Measurements from ENCODE around the gene DOCK1. TPM values are rescaled to one million over a fixed set of nuclear protein-coding genes. Genes with fewer than 3 reads are reported as not detected.

DOCK1 gene
- total RNA-seq, 1 experiment from 2014 or later = not detected

DNA sequence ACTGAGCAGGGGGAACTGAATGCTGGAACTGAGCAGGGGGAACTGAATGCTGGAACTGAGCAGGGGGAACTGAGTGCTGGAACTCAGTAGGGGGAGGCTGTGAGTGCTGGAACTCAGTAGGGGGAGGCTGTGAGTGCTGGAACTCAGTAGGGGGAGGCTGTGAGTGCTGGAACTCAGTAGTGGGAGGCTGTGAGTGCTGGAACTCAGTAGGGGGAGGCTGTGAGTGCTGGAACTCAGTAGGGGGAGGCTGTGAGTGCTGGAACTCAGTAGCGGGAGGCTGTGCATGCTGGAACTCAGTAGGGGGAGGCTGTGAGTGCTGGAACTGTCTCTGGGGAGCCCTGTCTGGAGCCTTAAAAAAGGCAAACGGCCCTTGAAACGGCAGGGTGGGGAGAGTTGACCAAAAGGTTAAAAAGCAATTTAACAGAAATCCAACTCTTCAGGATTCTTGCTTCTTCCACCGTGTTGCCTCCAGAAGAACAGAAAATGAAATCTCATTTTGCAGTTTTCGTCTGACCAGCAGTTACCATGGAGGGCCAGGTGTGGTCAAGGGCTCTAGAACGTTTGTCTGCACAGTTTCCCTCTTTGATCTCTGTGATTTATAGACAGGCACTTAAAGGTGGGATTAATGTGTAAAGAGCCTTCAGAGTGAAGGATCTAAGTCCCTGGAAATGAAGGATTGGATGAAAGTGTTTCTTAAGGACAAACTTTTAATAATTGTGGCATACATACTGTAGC is 19.1 kb downstream of the DOCK1 start:
- Histone ChIP-seq H4K20me1 (ENCODE audit: insufficient read depth, low read depth, low read length) (no peaks in the 10 kb centered on the region), H3K4me2 (ENCODE audit: low read depth, low read length, poor library complexity, severe bottlenecking) (no peak overlapping the region), H3K9me3 (ENCODE audit: low read length) (peaks cover 12% of the 10 kb centered on the region; the same call in 1 of the 2 replicates), H3K9ac (ENCODE audit: low read length) (no peak overlapping the region), H2AFZ (ENCODE audit: low read length) (no peak overlapping the region), H3K4me3 (ENCODE audit: low read length) (no peak overlapping the region), H3K27me3 (ENCODE audit: low read length) (no peaks in the 10 kb centered on the region), H3K4me1 (ENCODE audit: low read length) (no peaks in the 10 kb centered on the region), H3K27ac (ENCODE audit: low read length) (no peak overlapping the region), H3K36me3 (ENCODE audit: insufficient read depth, low read length) (no peaks in the 10 kb centered on the region), H3K9me2 (replicated peaks; ENCODE audit: insufficient read depth, low read length) (no peaks in the 10 kb centered on the region), H3K79me2 (ENCODE audit: low read length) (no peaks in the 10 kb centered on the region)
- DNase-seq = no peak

DNA sequence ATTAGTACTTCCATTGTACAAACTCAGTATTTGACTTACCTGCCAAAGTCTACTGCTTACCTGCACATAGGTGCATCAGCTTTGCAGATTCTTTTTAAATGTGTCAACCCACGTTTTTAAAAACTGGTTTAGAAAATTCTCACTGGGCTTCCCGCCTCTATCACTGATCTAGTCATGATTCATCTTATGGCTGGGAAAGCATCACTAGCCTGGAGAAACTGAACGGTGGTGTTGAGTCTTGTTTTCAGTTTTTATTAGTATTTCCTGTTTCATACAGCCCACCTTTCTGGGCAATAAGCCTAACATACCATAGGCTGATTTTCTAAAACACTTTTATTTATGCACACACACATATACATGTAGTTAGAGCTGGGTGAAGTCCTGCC is 19.7 kb downstream of the DOCK1 start:
- no peak for DNase-seq
- H3K4me3 ChIP-seq (ENCODE audit: low read length) = no peak overlapping the region
- H2AFZ ChIP-seq (ENCODE audit: low read length) = no peak overlapping the region
- H3K4me1 ChIP-seq (ENCODE audit: low read length) = no peaks in the 10 kb centered on the region
- H3K79me2 ChIP-seq (ENCODE audit: low read length) = no peaks in the 10 kb centered on the region
- H3K9ac ChIP-seq (ENCODE audit: low read length) = no peak overlapping the region
- H3K27ac ChIP-seq (ENCODE audit: low read length) = no peak overlapping the region
- H3K9me3 ChIP-seq (ENCODE audit: low read length) = peaks cover 12% of the 10 kb centered on the region; the same call in 1 of the 2 replicates
- no peaks in the 10 kb centered on the region for H4K20me1 ChIP-seq (ENCODE audit: insufficient read depth, low read depth, low read length)
- H3K27me3 ChIP-seq (ENCODE audit: low read length) = no peaks in the 10 kb centered on the region
- H3K36me3 ChIP-seq (ENCODE audit: insufficient read depth, low read length) = no peaks in the 10 kb centered on the region
- H3K9me2 ChIP-seq (replicated peaks; ENCODE audit: insufficient read depth, low read length) = no peaks in the 10 kb centered on the region
- no peak overlapping the region for H3K4me2 ChIP-seq (ENCODE audit: low read depth, low read length, poor library complexity, severe bottlenecking)

DNA sequence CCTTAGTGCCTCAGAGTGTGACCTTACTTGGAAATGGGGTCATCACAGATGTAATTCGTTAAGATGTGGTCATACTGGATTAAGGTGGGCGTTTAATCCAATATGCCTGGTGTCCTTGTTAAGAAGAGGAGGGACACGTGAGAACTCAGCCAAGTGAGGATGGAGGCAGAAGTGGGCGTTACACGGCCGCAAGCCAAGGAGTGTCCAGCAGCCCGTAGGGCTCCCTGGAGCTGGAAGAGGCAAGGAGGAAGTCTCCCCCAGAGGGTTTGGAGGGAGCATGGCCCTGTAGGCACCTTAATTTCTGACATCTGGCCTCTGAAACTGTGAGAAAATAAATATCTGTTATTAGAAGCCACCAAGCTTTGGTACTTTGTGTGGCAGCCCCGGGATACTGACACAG is 21.3 kb downstream of the DOCK1 start:
- Histone ChIP-seq H3K9me2 (replicated peaks; ENCODE audit: insufficient read depth, low read length) (no peaks in the 10 kb centered on the region), H3K27me3 (ENCODE audit: low read length) (no peaks in the 10 kb centered on the region), H3K9me3 (ENCODE audit: low read length) (peaks cover 12% of the 10 kb centered on the region; the same call in 1 of the 2 replicates), H3K27ac (ENCODE audit: low read length) (no peak overlapping the region), H3K9ac (ENCODE audit: low read length) (no peak overlapping the region), H4K20me1 (ENCODE audit: insufficient read depth, low read depth, low read length) (no peaks in the 10 kb centered on the region), H3K79me2 (ENCODE audit: low read length) (no peaks in the 10 kb centered on the region), H3K4me1 (ENCODE audit: low read length) (no peaks in the 10 kb centered on the region), H3K36me3 (ENCODE audit: insufficient read depth, low read length) (no peaks in the 10 kb centered on the region), H3K4me3 (ENCODE audit: low read length) (no peak overlapping the region), H3K4me2 (ENCODE audit: low read depth, low read length, poor library complexity, severe bottlenecking) (no peak overlapping the region), H2AFZ (ENCODE audit: low read length) (no peak overlapping the region)
- no peak for DNase-seq

DNA sequence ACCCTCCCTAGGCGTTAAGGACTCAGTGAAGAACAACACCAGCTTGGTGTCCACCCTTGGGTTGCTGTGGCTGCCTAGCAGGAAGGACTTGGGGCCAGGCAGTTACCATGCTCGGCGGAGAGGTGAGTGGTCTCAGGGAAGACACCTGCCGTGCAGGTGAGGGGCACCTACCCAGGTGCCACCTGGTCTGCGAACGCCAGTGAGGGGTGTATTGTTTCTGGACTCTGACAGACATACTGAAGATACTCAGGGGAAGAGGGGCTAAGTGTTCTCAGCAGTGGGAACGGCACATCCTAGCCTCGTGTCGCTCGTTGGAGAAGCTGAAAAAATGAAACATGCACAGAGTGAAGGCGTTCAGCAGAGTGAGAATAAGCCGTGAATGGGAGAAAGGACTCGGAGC is 22.6 kb downstream of the DOCK1 start:
- Histone ChIP-seq H3K9me2 (replicated peaks; ENCODE audit: insufficient read depth, low read length) (no peaks in the 10 kb centered on the region), H2AFZ (ENCODE audit: low read length) (no peak overlapping the region), H4K20me1 (ENCODE audit: insufficient read depth, low read depth, low read length) (no peaks in the 10 kb centered on the region), H3K27ac (ENCODE audit: low read length) (no peak overlapping the region), H3K9ac (ENCODE audit: low read length) (no peak overlapping the region), H3K4me3 (ENCODE audit: low read length) (no peak overlapping the region), H3K4me2 (ENCODE audit: low read depth, low read length, poor library complexity, severe bottlenecking) (no peak overlapping the region), H3K36me3 (ENCODE audit: insufficient read depth, low read length) (no peaks in the 10 kb centered on the region), H3K9me3 (ENCODE audit: low read length) (peaks cover 12% of the 10 kb centered on the region; the same call in 1 of the 2 replicates), H3K4me1 (ENCODE audit: low read length) (no peaks in the 10 kb centered on the region), H3K27me3 (ENCODE audit: low read length) (no peaks in the 10 kb centered on the region), H3K79me2 (ENCODE audit: low read length) (no peaks in the 10 kb centered on the region)
- no peak for DNase-seq

DNA sequence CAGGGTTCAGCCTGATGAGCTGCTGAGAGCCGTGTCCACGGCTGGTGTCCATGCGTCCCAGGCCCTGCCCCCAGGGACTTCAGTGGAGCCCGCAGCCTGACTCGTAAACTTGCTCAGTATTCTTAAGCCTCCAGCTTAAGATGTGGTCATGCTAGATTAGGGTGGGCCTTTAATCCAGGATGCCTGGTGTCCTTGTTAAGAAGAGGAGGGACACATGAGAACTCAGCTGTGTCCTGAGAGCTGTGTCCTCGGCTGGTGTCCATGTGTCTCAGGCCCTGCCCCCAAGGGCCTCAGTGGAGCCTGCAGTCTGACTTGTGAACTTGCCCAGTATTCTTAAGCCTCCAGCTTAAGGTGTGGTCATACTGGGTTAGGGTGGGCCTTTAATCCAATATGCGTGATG is 23.0 kb downstream of the DOCK1 start:
- Histone ChIP-seq H3K4me2 (ENCODE audit: low read depth, low read length, poor library complexity, severe bottlenecking) (no peak overlapping the region), H4K20me1 (ENCODE audit: insufficient read depth, low read depth, low read length) (no peaks in the 10 kb centered on the region), H3K27ac (ENCODE audit: low read length) (no peak overlapping the region), H3K4me1 (ENCODE audit: low read length) (no peaks in the 10 kb centered on the region), H3K9ac (ENCODE audit: low read length) (no peak overlapping the region), H3K9me2 (replicated peaks; ENCODE audit: insufficient read depth, low read length) (no peaks in the 10 kb centered on the region), H3K9me3 (ENCODE audit: low read length) (peaks cover 12% of the 10 kb centered on the region; the same call in 1 of the 2 replicates), H2AFZ (ENCODE audit: low read length) (no peak overlapping the region), H3K79me2 (ENCODE audit: low read length) (no peaks in the 10 kb centered on the region), H3K4me3 (ENCODE audit: low read length) (no peak overlapping the region), H3K36me3 (ENCODE audit: insufficient read depth, low read length) (no peaks in the 10 kb centered on the region), H3K27me3 (ENCODE audit: low read length) (no peaks in the 10 kb centered on the region)
- no peak for DNase-seq

DNA sequence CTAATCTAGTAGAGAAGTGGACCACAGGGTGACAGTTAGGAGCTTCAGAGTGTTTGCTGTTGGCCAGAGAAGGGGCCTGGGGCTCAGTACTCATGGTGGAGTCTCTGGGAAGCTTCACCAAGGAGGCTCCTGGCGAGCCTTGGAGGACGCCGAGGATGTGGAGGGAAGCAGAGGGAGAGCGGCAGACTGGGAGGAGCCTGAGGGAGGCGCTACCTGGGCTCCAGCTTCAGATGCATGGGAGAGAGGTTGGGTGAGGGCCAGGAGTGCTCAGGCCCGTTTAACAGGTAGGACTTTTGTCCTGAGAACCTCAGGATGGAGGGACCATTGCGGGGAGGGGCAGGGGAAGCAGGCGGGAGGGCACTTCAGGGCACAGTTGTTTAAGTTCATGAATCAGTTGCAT is 24.2 kb downstream of the DOCK1 start:
- DNase-seq = no peak
- Histone ChIP-seq H4K20me1 (ENCODE audit: insufficient read depth, low read depth, low read length) (no peaks in the 10 kb centered on the region), H3K27me3 (ENCODE audit: low read length) (no peaks in the 10 kb centered on the region), H3K4me1 (ENCODE audit: low read length) (no peaks in the 10 kb centered on the region), H3K79me2 (ENCODE audit: low read length) (no peaks in the 10 kb centered on the region), H3K9ac (ENCODE audit: low read length) (no peak overlapping the region), H2AFZ (ENCODE audit: low read length) (no peak overlapping the region), H3K9me2 (replicated peaks; ENCODE audit: insufficient read depth, low read length) (no peaks in the 10 kb centered on the region), H3K36me3 (ENCODE audit: insufficient read depth, low read length) (no peaks in the 10 kb centered on the region), H3K4me3 (ENCODE audit: low read length) (no peak overlapping the region), H3K4me2 (ENCODE audit: low read depth, low read length, poor library complexity, severe bottlenecking) (no peak overlapping the region), H3K27ac (ENCODE audit: low read length) (no peak overlapping the region), H3K9me3 (ENCODE audit: low read length) (peaks cover 12% of the 10 kb centered on the region; the same call in 1 of the 2 replicates)

DNA sequence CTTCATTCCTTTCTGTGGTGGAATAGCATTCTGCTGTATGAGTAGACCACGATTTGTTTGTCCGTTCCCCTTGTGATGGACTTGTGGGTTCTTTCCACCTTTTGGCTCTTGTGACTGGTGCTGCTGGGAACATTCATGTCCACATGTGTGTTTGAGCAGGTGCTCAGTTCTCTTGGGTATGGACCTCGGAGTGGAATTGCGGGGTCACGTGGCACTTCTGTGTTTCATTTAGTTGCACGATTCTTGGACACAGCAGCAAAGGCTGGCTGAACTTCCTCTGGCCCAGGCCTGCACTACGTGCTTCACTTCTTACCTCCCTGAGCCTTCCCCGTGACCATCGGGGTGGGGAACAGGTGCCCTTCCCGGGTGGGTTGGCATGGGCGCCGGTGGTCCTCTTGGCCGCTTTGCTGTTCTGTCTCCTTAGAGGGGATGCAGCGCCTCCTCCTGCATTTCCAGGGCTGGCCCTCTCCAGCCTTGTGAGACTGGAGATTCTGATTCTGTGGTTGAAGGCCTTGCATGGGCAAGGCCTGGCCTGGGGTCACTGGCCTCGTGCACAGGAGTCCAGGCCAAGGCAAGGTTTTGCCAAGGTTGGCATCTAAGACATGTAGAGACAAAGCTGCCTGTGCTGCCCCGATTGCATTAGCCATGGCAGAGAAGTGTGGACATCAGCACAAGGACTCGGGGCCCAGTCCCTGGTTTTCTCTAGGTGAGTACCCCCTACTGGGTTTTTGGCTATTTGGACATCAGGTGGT is 25.1 kb downstream of the DOCK1 start:
- Histone ChIP-seq H3K4me3 (ENCODE audit: low read length) (no peak overlapping the region), H4K20me1 (ENCODE audit: insufficient read depth, low read depth, low read length) (no peaks in the 10 kb centered on the region), H3K9ac (ENCODE audit: low read length) (no peak overlapping the region), H2AFZ (ENCODE audit: low read length) (no peak overlapping the region), H3K9me3 (ENCODE audit: low read length) (peaks cover 12% of the 10 kb centered on the region; the same call in 1 of the 2 replicates), H3K4me1 (ENCODE audit: low read length) (no peaks in the 10 kb centered on the region), H3K27me3 (ENCODE audit: low read length) (no peaks in the 10 kb centered on the region), H3K4me2 (ENCODE audit: low read depth, low read length, poor library complexity, severe bottlenecking) (no peak overlapping the region), H3K27ac (ENCODE audit: low read length) (no peak overlapping the region), H3K9me2 (replicated peaks; ENCODE audit: insufficient read depth, low read length) (no peaks in the 10 kb centered on the region), H3K79me2 (ENCODE audit: low read length) (no peaks in the 10 kb centered on the region), H3K36me3 (ENCODE audit: insufficient read depth, low read length) (no peaks in the 10 kb centered on the region)
- no peak for DNase-seq

DNA sequence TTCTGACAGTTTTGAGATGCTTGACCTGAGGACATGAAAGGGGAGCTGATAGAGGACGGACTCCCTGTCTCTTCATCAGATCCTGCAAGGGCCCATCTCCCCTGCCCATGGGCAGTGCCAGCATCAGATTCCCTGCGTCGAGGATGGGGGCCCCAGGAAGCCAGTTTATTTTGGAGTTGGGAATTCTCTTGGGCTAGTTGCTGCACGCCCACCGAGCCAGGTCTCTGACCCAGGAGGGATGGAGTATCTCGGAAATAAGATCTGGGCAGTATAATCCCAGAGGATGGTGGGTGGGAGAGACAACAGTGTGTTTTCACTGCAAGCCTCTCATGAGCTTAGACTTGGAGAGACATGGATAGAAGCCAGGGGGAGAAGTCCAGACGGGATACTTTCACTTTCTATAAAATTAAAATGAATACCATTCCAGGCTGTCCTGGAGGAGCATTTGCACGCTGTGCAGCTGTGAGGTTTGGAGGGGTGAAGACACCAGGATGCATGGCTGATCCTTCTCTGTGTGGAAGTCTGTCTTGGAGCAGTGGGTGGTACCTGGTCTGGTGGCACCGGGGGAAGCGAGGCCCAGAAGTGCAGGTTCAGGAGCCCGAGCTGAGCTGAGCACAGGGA is 25.8 kb downstream of the DOCK1 start:
- H3K4me3 ChIP-seq (ENCODE audit: low read length) = no peak overlapping the region
- no peaks in the 10 kb centered on the region for H3K79me2 ChIP-seq (ENCODE audit: low read length)
- no peaks in the 10 kb centered on the region for H3K9me2 ChIP-seq (replicated peaks; ENCODE audit: insufficient read depth, low read length)
- H3K27ac ChIP-seq (ENCODE audit: low read length) = no peak overlapping the region
- no peak overlapping the region for H3K4me2 ChIP-seq (ENCODE audit: low read depth, low read length, poor library complexity, severe bottlenecking)
- no peaks in the 10 kb centered on the region for H3K4me1 ChIP-seq (ENCODE audit: low read length)
- no peaks in the 10 kb centered on the region for H4K20me1 ChIP-seq (ENCODE audit: insufficient read depth, low read depth, low read length)
- peaks cover 12% of the 10 kb centered on the region; the same call in 1 of the 2 replicates for H3K9me3 ChIP-seq (ENCODE audit: low read length)
- H3K9ac ChIP-seq (ENCODE audit: low read length) = no peak overlapping the region
- no peaks in the 10 kb centered on the region for H3K36me3 ChIP-seq (ENCODE audit: insufficient read depth, low read length)
- no peak overlapping the region for H2AFZ ChIP-seq (ENCODE audit: low read length)
- no peaks in the 10 kb centered on the region for H3K27me3 ChIP-seq (ENCODE audit: low read length)
- no peak for DNase-seq

Measured in Karpas-422 (cell line).